Measurements from ENCODE around the gene SLC4A3.
"Not testable (repeated sequence)": the region's sequence is repeated elsewhere in the genome, so short reads cannot be mapped to it uniquely, and the experiment has no call there.

SLC4A3 gene

GRCh38 chr2:219681694-219682300, 54.4 kb downstream of the SLC4A3 start:
- no peak for DNase-seq

- not testable (repeated sequence) for DNase-seq
These were observed 56.0 kb downstream of the SLC4A3 start for GRCh38 chr2:219683474-219683873.

- DNase-seq: peak; percentile 54
These were observed 57.6 kb downstream of the SLC4A3 start for GRCh38 chr2:219684721-219685689.

GRCh38 chr2:219687272-219687671, 59.8 kb downstream of the SLC4A3 start:
- DNase-seq: no peak

- no peak for DNase-seq
These were observed 60.6 kb downstream of the SLC4A3 start for GRCh38 chr2:219687882-219688559.

GRCh38 chr2:219688560-219689445, 61.4 kb downstream of the SLC4A3 start:
- DNase-seq: no peak

- peak; percentile 64 for DNase-seq
These were observed 62.5 kb downstream of the SLC4A3 start for GRCh38 chr2:219689676-219690628.

- no peak for DNase-seq
These were observed 64.1 kb downstream of the SLC4A3 start for GRCh38 chr2:219691571-219691970.

All from activated CD4-positive, alpha-beta T cell treated with anti-CD3 and anti-CD28 coated beads, Interleukin-2, Interleukin-6, amounts not matched to agents 100 ng/mL and 50 ng/mL, durations not matched to agents 16 hours and 8 hours (primary cell).